GM12864 (cell line): ENCODE measurements around the gene CORIN.

ENCODE experiments used
- DNase-seq: peaks from one replicate; pipeline ENCODE4 v3.0.0-alpha.2; 2011; ENCODE audit warnings: low read depth
- H3K4me3 ChIP-seq: 2 replicates; pipeline ENCODE4 v1.5.1; 2011; ENCODE audit warnings: mild to moderate bottlenecking, low read depth, low read length, control low read depth
- TF ChIP-seq, protein P1 (sequence below): IDR thresholded peaks from 2 replicates; pipeline ENCODE4 v1.5.1; 2011; ENCODE audit warnings: low read depth, mild to moderate bottlenecking, moderate library complexity, low read length, control low read depth, inconsistent platforms; ENCODE audit errors: missing control alignments

CORIN gene

DNA sequence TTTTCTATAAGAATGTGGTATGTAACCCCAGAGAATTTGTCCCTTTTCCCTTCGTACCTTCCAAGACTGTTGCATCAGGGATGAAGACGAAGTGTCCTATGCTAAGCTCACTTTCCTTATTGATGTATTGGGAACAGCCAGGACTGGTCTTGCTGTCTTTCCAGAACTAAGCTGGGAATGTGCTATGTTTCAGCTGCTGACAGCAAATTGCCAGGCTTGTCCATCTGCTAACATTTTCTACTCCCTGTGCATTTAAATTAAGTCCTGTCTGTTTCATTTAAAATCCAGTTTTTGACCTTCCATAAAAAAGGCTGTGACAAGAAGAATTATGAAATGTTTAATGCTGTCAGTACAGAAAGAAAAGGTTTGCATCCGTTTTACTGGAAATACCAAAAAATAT lies 264.9 kb downstream of the CORIN start:
- TF ChIP-seq, protein P1, sequence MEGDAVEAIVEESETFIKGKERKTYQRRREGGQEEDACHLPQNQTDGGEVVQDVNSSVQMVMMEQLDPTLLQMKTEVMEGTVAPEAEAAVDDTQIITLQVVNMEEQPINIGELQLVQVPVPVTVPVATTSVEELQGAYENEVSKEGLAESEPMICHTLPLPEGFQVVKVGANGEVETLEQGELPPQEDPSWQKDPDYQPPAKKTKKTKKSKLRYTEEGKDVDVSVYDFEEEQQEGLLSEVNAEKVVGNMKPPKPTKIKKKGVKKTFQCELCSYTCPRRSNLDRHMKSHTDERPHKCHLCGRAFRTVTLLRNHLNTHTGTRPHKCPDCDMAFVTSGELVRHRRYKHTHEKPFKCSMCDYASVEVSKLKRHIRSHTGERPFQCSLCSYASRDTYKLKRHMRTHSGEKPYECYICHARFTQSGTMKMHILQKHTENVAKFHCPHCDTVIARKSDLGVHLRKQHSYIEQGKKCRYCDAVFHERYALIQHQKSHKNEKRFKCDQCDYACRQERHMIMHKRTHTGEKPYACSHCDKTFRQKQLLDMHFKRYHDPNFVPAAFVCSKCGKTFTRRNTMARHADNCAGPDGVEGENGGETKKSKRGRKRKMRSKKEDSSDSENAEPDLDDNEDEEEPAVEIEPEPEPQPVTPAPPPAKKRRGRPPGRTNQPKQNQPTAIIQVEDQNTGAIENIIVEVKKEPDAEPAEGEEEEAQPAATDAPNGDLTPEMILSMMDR, result no peak
- DNase-seq, result no peak

DNA sequence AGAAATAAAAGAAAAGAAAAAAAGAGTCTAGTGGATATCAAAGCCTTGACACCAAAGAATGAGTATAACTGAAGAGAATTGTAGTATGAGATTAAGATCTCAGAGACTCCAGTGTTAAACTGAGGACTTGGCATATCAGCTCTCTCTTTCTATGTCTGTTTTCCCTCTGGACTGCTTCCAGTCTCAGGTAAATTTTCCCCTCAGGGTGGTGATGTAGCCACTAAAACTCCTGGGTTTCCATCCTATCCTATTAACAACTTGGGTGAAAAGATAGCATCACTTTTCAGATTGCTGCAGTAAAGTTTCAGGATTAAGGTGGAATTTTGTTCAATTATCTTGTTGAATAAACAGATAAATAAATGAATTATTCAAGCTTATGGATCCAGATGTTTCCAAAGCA lies 267.1 kb downstream of the CORIN start:
- H3K4me3 ChIP-seq, result no peak overlapping the region
- TF ChIP-seq, protein P1, result no peak
- DNase-seq, result no peak

More for the DNA sequence above, 264.9 kb downstream of the CORIN start:
- no peak overlapping the region for H3K4me3 ChIP-seq

DNA sequence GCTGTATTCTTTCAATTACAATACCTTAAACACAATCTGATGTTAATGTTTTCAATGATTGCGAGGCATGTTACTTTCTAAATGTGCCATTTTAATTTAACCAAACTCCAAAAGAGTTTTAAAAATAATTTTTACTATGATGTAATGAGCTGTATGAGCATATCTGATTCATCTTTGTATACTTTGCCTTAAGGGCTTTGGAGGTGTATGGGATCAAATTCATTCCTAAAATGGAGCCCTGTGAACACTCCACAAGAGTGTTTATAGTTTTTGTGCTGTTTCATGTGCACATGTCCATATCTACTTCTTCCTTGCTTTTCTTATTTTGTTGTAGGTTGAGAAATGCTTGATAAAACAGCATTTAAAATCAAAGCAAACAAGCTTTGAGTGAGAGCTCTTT lies 270.4 kb downstream of the CORIN start:
- no peak for DNase-seq
- no peak overlapping the region for H3K4me3 ChIP-seq
- TF ChIP-seq, protein P1, result no peak

DNA sequence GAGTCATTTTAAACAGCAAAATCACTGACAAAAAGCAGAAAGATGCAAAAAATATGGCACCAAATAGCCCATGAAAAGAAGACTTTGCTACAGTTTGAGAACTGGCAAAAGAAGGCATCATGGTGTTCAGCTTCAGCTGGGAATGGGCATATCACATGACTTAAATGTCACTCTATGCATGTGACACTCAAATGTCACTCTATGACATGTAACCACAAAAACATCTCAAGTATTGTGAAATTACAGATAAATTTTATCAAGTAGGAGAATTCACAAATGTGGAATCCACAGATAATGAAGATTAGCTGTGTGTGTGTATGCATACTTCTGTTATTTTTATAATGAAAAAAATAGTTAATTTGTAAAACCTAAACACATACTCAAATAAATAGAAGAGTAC lies 270.9 kb downstream of the CORIN start:
- DNase-seq, result no peak

DNA sequence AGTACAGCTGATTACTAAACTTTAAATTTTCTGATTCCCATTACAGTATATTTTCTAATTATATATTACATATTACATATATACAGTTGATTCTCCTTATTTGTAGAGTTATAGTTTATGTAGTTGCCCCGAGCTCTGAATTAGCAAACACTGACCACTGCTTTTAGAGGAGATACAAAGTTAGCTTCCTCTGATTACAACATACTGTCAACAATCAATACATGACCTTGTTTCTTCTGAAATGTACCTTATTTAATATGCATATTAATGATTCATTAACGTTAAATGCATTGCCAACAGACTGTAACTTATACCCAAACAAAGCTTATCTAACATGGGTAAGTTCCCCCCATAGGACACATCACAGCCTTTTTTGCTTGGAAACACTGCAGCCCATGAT lies 271.3 kb downstream of the CORIN start:
- no peak for DNase-seq
- TF ChIP-seq, protein P1, result no peak
- no peak overlapping the region for H3K4me3 ChIP-seq

More for the DNA sequence above, 270.9 kb downstream of the CORIN start:
- TF ChIP-seq, protein P1, result no peak
- no peak overlapping the region for H3K4me3 ChIP-seq

DNA sequence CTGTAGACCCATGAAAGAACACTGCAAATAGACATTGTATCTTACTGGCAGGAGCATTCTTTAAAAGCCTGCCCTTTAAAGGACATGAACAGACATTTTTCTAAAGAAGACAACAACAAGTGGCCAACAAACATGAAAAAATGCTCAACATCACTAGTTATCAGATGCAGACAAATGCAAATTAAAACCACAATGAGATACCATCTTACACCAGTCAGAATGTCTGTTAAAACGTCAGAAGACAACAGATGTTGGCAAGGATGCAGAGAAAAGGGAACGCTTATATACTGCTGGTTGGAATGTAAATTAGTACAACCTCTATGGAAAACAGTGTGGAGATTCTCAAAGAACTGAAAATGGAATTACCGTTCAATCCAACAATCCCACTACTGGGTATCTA lies 275.6 kb downstream of the CORIN start:
- TF ChIP-seq, protein P1, result no peak
- H3K4me3 ChIP-seq, result no peak overlapping the region
- DNase-seq, result no peak

DNA sequence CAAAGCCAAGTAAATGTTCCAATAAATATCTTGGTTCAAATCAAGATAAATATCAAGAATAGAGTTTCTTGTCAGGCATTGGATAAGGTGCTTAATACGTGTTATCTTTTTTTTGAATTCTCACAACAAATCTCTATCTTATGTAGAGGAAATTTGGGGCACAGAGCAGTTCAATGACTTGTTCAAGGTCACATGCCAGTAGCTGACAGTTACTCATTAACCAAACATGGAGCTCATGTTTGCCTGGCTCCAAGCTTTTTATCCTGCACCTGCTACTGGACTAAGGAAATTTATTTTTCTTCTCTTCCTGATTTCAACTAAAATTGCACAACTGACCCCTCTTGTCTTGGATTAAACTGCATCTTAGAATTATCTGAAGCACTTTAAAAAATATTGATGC lies 276.5 kb downstream of the CORIN start:
- H3K4me3 ChIP-seq, result no peak overlapping the region
- TF ChIP-seq, protein P1, result no peak
- no peak for DNase-seq
